HEK293T (cell line): ENCODE results near the gene CTDSPL.

Experiments used
- CTCF ChIA-PET: fragments of 350-600 bp; formaldehyde crosslinking; extraction: SDS; loops from one replicate; lab custom pipeline; 2021; ENCODE audit warnings: antibody characterized with exemption, inconsistent platforms; lab: Yijun Ruan, JAX
- POLR2A ChIA-PET: fragments of 350-600 bp; formaldehyde crosslinking; extraction: SDS; loops from one replicate; lab custom pipeline; 2020; ENCODE audit warnings: antibody characterized with exemption, inconsistent platforms; lab: Yijun Ruan, JAX
- DNase-seq: peaks from one replicate; pipeline ENCODE4 v3.0.0; 2012; ENCODE audit warnings: mixed read lengths; ENCODE audit errors: extremely low spot score
- ARNT ChIP-seq: fragments of 450-650 bp; IDR thresholded peaks from 2 replicates; pipeline ENCODE4 v1.6.1; 2017; ENCODE audit warnings: mild to moderate bottlenecking
- BHLHE40 ChIP-seq: fragments of 450-650 bp; IDR thresholded peaks from 2 replicates; pipeline ENCODE4 v1.6.1; 2016; ENCODE audit warnings: mild to moderate bottlenecking, moderate library complexity, borderline replicate concordance
- CTBP1 ChIP-seq: fragments of 450-650 bp; IDR thresholded peaks from 2 replicates; pipeline ENCODE4 v1.6.1; 2016; ENCODE audit warnings: borderline replicate concordance
- ELF4 ChIP-seq: fragments of 450-650 bp; IDR thresholded peaks from 2 replicates; pipeline ENCODE4 v1.6.1; 2017; ENCODE audit warnings: antibody characterized with exemption
- FOXA1 ChIP-seq: fragments of 450-650 bp; IDR thresholded peaks from 2 replicates; pipeline ENCODE4 v1.6.1; 2016; ENCODE audit warnings: mild to moderate bottlenecking
- FOXK2 ChIP-seq: fragments of 450-650 bp; IDR thresholded peaks from 2 replicates; pipeline ENCODE4 v1.6.1; 2016; ENCODE audit warnings: mild to moderate bottlenecking
- FOXM1 ChIP-seq: fragments of 450-650 bp; IDR thresholded peaks from 2 replicates; pipeline ENCODE4 v1.6.1; 2017; ENCODE audit warnings: mild to moderate bottlenecking, borderline replicate concordance
- HDGF ChIP-seq: fragments of 450-650 bp; IDR thresholded peaks from 2 replicates; pipeline ENCODE4 v1.6.1; 2017; ENCODE audit warnings: antibody characterized with exemption, borderline replicate concordance
- L3MBTL2 ChIP-seq: fragments of 450-650 bp; conservative IDR thresholded peaks from 2 replicates; pipeline ENCODE4 v1.6.1; 2016; ENCODE audit warnings: mild to moderate bottlenecking
- LEF1 ChIP-seq: fragments of 450-650 bp; IDR thresholded peaks from 2 replicates; pipeline ENCODE4 v1.6.1; 2017; ENCODE audit warnings: mild to moderate bottlenecking, borderline replicate concordance
- NFRKB ChIP-seq: fragments of 450-650 bp; IDR thresholded peaks from 2 replicates; pipeline ENCODE4 v1.6.1; 2016; ENCODE audit warnings: mild to moderate bottlenecking, moderate library complexity
- PKNOX1 ChIP-seq: fragments of 450-650 bp; IDR thresholded peaks from 2 replicates; pipeline ENCODE4 v1.6.1; 2016
- SP1 ChIP-seq: fragments of 450-650 bp; IDR thresholded peaks from 2 replicates; pipeline ENCODE4 v1.6.1; 2017
- SUZ12 ChIP-seq: fragments of 450-650 bp; IDR thresholded peaks from 2 replicates; pipeline ENCODE4 v1.6.1; 2016; ENCODE audit warnings: mild to moderate bottlenecking
- TARDBP ChIP-seq: fragments of 450-650 bp; IDR thresholded peaks from 2 replicates; pipeline ENCODE4 v1.6.1; 2016
- ZNF384 ChIP-seq: fragments of 450-650 bp; IDR thresholded peaks from 2 replicates; pipeline ENCODE4 v1.6.1; 2016

CTDSPL gene

GRCh38 chr3:37820286-37820685, 41.4 kb upstream of the CTDSPL start:
- no peak for DNase-seq
- ChIA-PET POLR2A (no interaction called here), CTCF (no interaction called here)
- TF ChIP-seq SUZ12 (no peak), HDGF (no peak), FOXK2 (no peak), BHLHE40 (no peak), ZNF384 (no peak), L3MBTL2 (no peak), SP1 (no peak), NFRKB (no peak), FOXA1 (no peak), PKNOX1 (no peak), LEF1 (no peak), CTBP1 (no peak), ARNT (no peak), TARDBP (no peak)

DNA sequence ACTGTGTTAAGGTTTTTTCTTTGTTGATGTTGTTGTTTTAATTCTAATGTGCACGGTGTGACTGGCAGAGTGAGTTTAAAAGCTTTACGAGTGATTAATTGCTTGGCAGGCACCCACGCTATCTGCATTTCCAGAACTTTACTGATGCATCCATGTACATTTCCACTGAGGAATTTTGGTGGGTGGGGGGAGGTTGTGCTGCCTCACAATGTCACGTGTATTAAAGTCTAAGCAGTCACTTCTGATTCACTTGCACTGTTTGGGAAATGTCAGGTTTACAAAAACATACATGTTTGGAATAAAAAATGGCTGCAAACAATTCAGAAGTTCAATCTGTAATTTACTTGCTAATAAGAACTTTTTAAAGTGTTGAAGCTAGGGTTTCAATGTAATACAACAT, 38.5 kb upstream of the CTDSPL start:
- DNase-seq = no peak
- no peak for TF ChIP-seq SUZ12
- TF ChIP-seq ELF4 = no peak
- TF ChIP-seq LEF1 = no peak
- TF ChIP-seq SP1 = no peak
- TF ChIP-seq PKNOX1 = peak; percentile 6; the same call in 1 of the 2 replicates
- ChIA-PET CTCF (no interaction called here), POLR2A (no interaction called here)

GRCh38 chr3:37824090-37824953, 37.4 kb upstream of the CTDSPL start:
- ChIA-PET POLR2A (no interaction called here), CTCF (no interaction called here)
- TF ChIP-seq ELF4 (no peak), ZNF384 (no peak), NFRKB (no peak), HDGF (no peak), FOXK2 (no peak), L3MBTL2 (no peak), FOXM1 (no peak), FOXA1 (no peak)
- no peak for DNase-seq

GRCh38 chr3:37824954-37825328, 36.7 kb upstream of the CTDSPL start:
- TF ChIP-seq LEF1 (no peak), FOXM1 (no peak), CTBP1 (no peak), TARDBP (no peak), FOXA1 (no peak)
- ChIA-PET POLR2A (no interaction called here), CTCF (no interaction called here)
- DNase-seq = no peak

- TF ChIP-seq NFRKB (no peak), SUZ12 (no peak), L3MBTL2 (no peak), PKNOX1 (no peak), ZNF384 (no peak), CTBP1 (no peak), ELF4 (no peak), FOXA1 (no peak)
- no peak for DNase-seq
- CTCF ChIA-PET = interaction anchor here (1.0 kb wide), 1 partner anchor 11 kb away, joined by 4 read pairs; no protein-coding TSS in a partner anchor
- POLR2A ChIA-PET = no interaction called here
Measured at GRCh38 chr3:37825744-37826400, 35.8 kb upstream of the CTDSPL start.

- ChIA-PET CTCF (no interaction called here), POLR2A (no interaction called here)
- DNase-seq = no peak
- no peak for TF ChIP-seq L3MBTL2
- TF ChIP-seq ELF4 = no peak
- no peak for TF ChIP-seq HDGF
- no peak for TF ChIP-seq NFRKB
- no peak for TF ChIP-seq TARDBP
- no peak for TF ChIP-seq SP1
- TF ChIP-seq ARNT = no peak
- TF ChIP-seq FOXA1 = no peak
- no peak for TF ChIP-seq BHLHE40
- TF ChIP-seq ZNF384 = no peak
- no peak for TF ChIP-seq CTBP1
- no peak for TF ChIP-seq PKNOX1
- TF ChIP-seq FOXK2 = no peak
- no peak for TF ChIP-seq FOXM1
- TF ChIP-seq SUZ12 = no peak
- no peak for TF ChIP-seq LEF1
Measured at GRCh38 chr3:37826502-37826901, 35.2 kb upstream of the CTDSPL start.
